Thyroid gland (tissue), 4 donors: ENCODE measurements around the gene LRRC38.

Experiments used
- POLR2A ChIP-seq, 2 donors: fragments of 450-650 bp; IDR thresholded peaks; one replicate each; pipeline ENCODE4 v1.6.1; 2017; ENCODE audit warnings: antibody characterized with exemption in 2 of 2, mild to moderate bottlenecking in 2 of 2, moderate library complexity in 1 of 2
- TF ChIP-seq, protein P1 (sequence below), 6 experiments: fragments of 200-600 bp in 3 of 6; fragments of 450-650 bp in 3 of 6; sonication (generic) in 3 of 6; IDR thresholded peaks; one replicate each; pipeline ENCODE4 v1.5.1; 2016 to 2019; ENCODE audit warnings: antibody characterized with exemption in 6 of 6, mild to moderate bottlenecking in 2 of 6, inconsistent platforms in 1 of 6, moderate library complexity in 1 of 6

DNA sequence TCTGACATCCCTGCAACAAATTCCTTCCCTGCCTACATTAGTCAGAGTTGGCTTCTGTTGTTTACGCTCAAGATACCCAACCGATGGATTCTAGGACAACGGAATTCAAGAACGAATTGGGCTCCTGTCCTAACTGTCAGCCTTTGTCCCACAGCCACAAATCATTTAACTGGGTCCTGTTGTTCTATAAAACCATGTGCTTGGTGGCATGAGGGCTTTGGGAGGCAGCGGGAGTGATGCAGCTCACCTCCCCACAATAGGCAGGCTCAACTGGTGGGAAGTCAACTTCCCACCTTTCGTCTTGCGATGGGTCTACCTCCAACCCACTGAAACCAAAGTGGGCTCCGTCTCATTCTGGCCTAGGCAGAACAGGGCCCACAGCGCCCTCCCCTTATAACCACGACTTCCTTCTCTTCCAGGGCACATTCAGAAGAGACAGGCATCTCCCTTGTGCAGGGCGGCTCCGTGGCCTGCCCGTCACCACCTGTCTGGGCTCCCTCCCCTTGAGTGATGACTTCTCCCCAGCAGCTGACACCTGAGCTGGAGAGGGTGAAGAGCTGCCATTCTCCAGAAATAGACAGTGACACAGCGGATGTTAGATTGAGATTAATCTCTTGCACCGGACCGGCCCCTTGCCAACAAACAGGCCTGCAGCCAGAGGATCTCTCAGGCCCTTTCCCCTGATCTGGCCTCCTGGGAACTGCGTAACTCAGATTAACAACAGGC lies 26.5 kb downstream of the LRRC38 start:
- TF ChIP-seq, protein P1, sequence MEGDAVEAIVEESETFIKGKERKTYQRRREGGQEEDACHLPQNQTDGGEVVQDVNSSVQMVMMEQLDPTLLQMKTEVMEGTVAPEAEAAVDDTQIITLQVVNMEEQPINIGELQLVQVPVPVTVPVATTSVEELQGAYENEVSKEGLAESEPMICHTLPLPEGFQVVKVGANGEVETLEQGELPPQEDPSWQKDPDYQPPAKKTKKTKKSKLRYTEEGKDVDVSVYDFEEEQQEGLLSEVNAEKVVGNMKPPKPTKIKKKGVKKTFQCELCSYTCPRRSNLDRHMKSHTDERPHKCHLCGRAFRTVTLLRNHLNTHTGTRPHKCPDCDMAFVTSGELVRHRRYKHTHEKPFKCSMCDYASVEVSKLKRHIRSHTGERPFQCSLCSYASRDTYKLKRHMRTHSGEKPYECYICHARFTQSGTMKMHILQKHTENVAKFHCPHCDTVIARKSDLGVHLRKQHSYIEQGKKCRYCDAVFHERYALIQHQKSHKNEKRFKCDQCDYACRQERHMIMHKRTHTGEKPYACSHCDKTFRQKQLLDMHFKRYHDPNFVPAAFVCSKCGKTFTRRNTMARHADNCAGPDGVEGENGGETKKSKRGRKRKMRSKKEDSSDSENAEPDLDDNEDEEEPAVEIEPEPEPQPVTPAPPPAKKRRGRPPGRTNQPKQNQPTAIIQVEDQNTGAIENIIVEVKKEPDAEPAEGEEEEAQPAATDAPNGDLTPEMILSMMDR (IDR thresholded peaks at IDR 0.05), result no peak
- no peak for TF ChIP-seq POLR2A (IDR thresholded peaks at IDR 0.05)
